WERI-Rb-1 (cell line): ENCODE measurements around the gene PLA2G12A.

Source experiments
- DNase-seq: peaks from one replicate; pipeline ENCODE4 v3.0.0-alpha.2; 2020
- H3K27ac ChIP-seq: fragments of 250-450 bp; sonication (Bioruptor Pico); 2 replicates; pipeline ENCODE4 v1.5.1; 2020; ENCODE audit warnings: mild to moderate bottlenecking, moderate library complexity
- H3K27me3 ChIP-seq: fragments of 250-450 bp; sonication (Bioruptor Pico); 2 replicates; pipeline ENCODE4 v1.5.1; 2021; ENCODE audit warnings: mild to moderate bottlenecking, low read depth, moderate library complexity; ENCODE audit not compliant: insufficient read depth, severe bottlenecking
- H3K36me3 ChIP-seq: fragments of 250-450 bp; sonication (Bioruptor Pico); 2 replicates; pipeline ENCODE4 v1.5.1; 2020; ENCODE audit warnings: mild to moderate bottlenecking, moderate library complexity
- H3K4me3 ChIP-seq: 2 replicates; pipeline ENCODE4 v1.5.1; 2011; ENCODE audit warnings: low read depth, mild to moderate bottlenecking, control low read depth, low read length
- H3K9me3 ChIP-seq: fragments of 250-450 bp; sonication (Bioruptor Pico); 2 replicates; pipeline ENCODE4 v1.5.1; 2021; ENCODE audit warnings: mild to moderate bottlenecking, moderate library complexity; ENCODE audit not compliant: severe bottlenecking
- TF ChIP-seq, protein P1 (sequence below): IDR thresholded peaks from 2 replicates; pipeline ENCODE4 v1.5.1; 2011; ENCODE audit warnings: low read depth, mild to moderate bottlenecking, control low read depth, inconsistent platforms, low read length

PLA2G12A gene

DNA sequence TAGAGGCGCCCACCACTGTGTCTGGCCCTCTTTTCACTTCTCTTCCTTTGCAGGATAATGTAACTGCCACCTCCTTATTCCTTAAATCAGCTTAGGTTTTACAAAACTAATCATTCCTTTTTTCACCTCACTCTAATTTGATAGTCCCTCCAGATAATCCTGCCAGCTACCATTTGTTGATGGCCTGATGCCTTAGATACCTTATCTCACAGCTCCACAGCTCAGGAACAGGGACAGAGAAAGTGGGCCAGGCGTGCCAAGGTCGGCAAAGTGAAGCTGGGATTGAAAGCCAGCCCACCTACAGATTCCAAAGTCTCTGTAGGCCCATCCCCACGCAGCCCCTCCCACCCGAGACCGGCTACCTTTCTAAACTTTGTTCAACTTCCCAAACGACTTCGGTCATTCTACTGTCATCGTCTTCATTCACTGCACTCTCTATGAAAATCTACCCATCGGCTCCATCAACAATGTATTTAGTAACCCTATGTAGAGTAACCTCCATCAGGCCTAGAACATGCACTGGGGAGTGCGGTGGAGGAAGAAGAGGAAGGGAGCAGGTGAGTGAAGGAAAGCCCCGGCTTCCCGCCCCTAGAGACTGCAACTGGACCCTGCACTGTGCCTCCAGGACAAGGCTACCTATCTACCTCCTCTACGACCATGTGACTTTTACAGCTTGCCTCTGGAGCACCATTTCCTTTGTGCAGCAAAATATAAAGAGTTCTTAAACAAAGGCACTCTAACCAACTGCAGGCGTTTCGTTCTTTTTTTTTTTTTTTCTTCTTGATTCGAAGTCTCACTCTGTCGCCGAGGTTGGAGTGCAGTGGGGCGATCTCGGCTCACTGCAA is 28.1 kb downstream of the PLA2G12A start:
- peak; percentile 31 for DNase-seq
- TF ChIP-seq, protein P1, sequence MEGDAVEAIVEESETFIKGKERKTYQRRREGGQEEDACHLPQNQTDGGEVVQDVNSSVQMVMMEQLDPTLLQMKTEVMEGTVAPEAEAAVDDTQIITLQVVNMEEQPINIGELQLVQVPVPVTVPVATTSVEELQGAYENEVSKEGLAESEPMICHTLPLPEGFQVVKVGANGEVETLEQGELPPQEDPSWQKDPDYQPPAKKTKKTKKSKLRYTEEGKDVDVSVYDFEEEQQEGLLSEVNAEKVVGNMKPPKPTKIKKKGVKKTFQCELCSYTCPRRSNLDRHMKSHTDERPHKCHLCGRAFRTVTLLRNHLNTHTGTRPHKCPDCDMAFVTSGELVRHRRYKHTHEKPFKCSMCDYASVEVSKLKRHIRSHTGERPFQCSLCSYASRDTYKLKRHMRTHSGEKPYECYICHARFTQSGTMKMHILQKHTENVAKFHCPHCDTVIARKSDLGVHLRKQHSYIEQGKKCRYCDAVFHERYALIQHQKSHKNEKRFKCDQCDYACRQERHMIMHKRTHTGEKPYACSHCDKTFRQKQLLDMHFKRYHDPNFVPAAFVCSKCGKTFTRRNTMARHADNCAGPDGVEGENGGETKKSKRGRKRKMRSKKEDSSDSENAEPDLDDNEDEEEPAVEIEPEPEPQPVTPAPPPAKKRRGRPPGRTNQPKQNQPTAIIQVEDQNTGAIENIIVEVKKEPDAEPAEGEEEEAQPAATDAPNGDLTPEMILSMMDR, result no peak
- Histone ChIP-seq H3K27ac (peak overlapping the region; percentile 75; the same call in 1 of the 2 replicates), H3K4me3 (peak overlapping the region; percentile 57), H3K9me3 (no peaks in the 10 kb centered on the region), H3K36me3 (peaks cover 11% of the 10 kb centered on the region), H3K27me3 (no peaks in the 10 kb centered on the region)

DNA sequence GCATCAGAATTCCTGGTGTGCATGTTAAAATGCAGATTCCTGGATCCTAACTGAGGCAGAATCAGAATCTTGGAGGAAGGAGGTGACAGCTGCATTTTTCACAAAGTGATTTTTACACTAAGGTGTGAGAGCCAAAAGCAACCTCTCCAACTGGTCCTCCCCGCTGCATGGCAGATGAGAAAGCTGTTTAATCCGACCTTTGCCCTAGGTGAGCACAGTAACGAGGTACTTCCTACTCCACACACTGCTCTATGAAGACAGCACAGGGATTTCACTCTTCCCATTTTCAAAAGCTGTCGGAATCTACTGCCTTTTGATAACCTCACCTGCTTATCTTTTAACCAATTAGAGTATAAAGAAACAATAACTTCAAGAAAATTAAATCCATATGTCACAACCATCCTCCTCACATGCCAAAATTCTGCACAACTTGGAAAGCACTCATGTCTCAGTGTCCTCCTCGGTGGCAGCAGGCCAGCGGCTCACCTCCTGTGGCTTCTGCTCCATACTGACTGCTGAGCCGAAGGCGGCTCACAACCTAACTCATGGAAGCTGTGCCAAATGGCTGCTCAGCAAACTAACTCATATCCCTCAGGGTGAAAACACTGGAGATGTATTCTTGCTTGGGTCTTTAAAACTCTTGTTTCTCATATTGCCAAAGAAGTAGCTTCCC is 30.2 kb downstream of the PLA2G12A start:
- TF ChIP-seq, protein P1, result no peak
- no peak overlapping the region for H3K27ac ChIP-seq
- H3K4me3 ChIP-seq, result no peak overlapping the region
- H3K36me3 ChIP-seq, result peaks cover 18% of the 10 kb centered on the region
- H3K27me3 ChIP-seq, result no peaks in the 10 kb centered on the region
- no peaks in the 10 kb centered on the region for H3K9me3 ChIP-seq
- DNase-seq, result no peak

DNA sequence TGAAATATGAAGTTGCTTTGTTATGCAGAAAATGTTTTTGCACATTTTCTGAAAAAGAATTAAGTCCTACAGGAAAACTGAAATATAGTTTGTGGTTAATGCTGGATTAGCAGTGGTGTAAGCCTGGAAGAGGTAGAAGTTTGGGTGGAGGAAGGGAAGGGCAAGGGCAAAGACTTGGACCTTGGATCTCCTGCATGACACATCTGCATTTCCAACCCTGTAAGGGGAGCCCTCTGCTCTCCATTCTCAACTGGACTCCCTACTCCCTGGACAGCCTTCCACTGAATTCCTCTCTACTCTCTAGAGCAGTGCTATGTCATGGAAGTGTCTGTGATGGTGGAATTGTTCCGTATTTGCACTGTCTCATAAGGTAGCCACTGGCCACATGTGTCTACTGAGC is 31.2 kb downstream of the PLA2G12A start:
- H3K4me3 ChIP-seq, result no peak overlapping the region
- H3K27ac ChIP-seq, result no peak overlapping the region
- H3K9me3 ChIP-seq, result no peaks in the 10 kb centered on the region
- H3K27me3 ChIP-seq, result no peaks in the 10 kb centered on the region
- TF ChIP-seq, protein P1, result no peak
- peaks cover 26% of the 10 kb centered on the region for H3K36me3 ChIP-seq
- DNase-seq, result no peak

DNA sequence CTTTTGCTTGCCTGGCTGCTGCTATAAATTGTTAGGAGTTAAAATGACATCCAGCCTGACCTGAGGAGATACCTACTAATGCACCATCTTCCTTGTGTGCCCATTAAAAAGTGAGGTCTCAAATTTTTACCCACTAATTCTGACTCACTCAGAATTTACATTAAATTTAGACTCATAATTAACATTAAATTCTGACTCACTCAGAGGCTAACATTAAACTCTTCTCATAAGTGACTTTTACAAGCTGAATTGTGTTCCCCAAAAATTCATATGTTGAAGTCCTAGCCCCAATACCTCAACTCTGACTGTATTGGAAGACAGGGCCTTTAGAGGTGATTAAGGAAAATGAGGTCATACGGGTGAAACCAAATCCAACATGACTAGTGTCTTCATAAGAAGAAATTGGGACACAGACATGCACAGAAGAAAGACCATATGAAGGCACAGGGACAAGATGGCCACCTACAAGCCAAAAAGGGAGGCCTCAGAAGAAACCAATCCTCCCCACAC is 38.4 kb downstream of the PLA2G12A start:
- TF ChIP-seq, protein P1, result no peak
- no peak overlapping the region for H3K27ac ChIP-seq
- H3K36me3 ChIP-seq, result peaks cover 49% of the 10 kb centered on the region
- H3K4me3 ChIP-seq, result no peak overlapping the region
- no peaks in the 10 kb centered on the region for H3K27me3 ChIP-seq
- no peak for DNase-seq
- no peaks in the 10 kb centered on the region for H3K9me3 ChIP-seq

DNA sequence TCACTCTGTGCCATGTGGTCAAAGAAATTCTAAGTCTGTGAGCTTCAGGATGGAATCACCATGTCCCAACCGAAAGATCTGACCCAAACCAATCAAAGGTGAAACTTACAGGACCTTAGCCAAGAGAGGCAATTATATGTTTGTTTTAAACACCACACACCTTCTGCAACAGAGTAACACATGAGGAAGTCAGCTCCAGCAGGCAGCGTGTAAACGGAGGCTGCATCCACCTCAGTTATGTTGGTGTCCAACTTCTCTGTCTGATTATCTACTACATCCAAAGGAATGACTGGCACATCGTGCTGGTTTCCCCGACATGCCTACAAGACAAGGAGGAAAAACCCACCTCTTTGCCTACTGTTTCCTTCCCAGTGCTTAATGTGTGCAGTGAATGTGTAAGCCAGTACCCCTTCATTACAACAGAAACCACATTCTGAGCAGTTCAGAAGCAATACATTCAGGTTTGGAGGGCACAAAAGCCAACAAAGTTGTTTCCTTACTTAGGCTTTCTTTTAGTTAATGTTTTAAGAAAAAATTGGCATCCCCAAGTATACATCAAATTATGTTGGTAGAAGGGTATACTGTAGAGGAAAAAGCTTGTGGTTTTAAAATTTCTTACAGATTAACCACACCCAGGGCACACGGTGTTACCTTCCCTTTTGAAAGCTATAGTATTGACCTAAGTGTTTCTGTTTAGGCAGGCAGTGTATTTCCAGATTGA is 39.0 kb downstream of the PLA2G12A start:
- TF ChIP-seq, protein P1, result no peak
- peaks cover 44% of the 10 kb centered on the region for H3K36me3 ChIP-seq

More for the DNA sequence above, 39.0 kb downstream of the PLA2G12A start:
- no peak overlapping the region for H3K27ac ChIP-seq
- no peak for DNase-seq
- no peak overlapping the region for H3K4me3 ChIP-seq
- no peaks in the 10 kb centered on the region for H3K9me3 ChIP-seq
- H3K27me3 ChIP-seq, result no peaks in the 10 kb centered on the region
